HepG2 (cell line): ENCODE measurements around the gene PDE3B. TPM values are rescaled to one million over a fixed set of nuclear protein-coding genes. Genes with fewer than 3 reads are reported as not detected.
A peak's percentile ranks its signal among the peaks of the same experiment; 100 is the strongest.
"Not testable (repeated sequence)": the region's sequence is repeated elsewhere in the genome, so short reads cannot be mapped to it uniquely, and the experiment has no call there.

Experiments
- ATAC-seq: fragments of 200-7000 bp; cut with Tn5 transposase; 3 replicates; pipeline ENCODE4 v1.9.1; 2020; ENCODE audit warnings: mild to moderate bottlenecking, moderate library complexity
- BruUV-seq: library from RNA; stranded (reverse); fragments of 400-500 nt; replicated peaks from 2 replicates; lab custom pipeline; 2021; lab: Mats Ljungman, UMichigan
- CTCF ChIA-PET: fragments of 300-600 bp; formaldehyde crosslinking; extraction: SDS; loops from one replicate; lab custom pipeline; 2021; ENCODE audit warnings: low total read pairs, inconsistent platforms, low intra/inter-chr PET ratio; lab: Yijun Ruan, JAX
- POLR2A ChIA-PET: fragments of 350-600 bp; sonication (Branson Sonifier 250); formaldehyde crosslinking; loops from one replicate; lab custom pipeline; 2020; ENCODE audit warnings: antibody characterized with exemption, inconsistent platforms; lab: Yijun Ruan, JAX
- DNase-seq: peaks from one replicate; pipeline ENCODE4 v3.0.0-alpha.2; 2015; ENCODE audit warnings: low spot score
- FAIRE-seq: peaks from 3 replicates; lab custom pipeline; 2011; peaks lifted over from hg19 to GRCh38; lab: Jason Lieb, UNC
- H2AFZ ChIP-seq: one replicate; pipeline ENCODE4 v1.6.1; 2011; ENCODE audit warnings: low read length, inconsistent platforms
- H3K27ac ChIP-seq: fragments of 300-600 bp; 3 replicates; pipeline ENCODE4 v1.8.0; 2011; ENCODE audit warnings: mixed run types, mild to moderate bottlenecking, mixed read lengths, low read length, inconsistent platforms; ENCODE audit not compliant: insufficient read depth; ENCODE audit errors: extremely low read length
- H3K27me3 ChIP-seq, 2 experiments: fragments of 200-600 bp in 1 of 2; 2 replicates in 1 of 2; 3 replicates in 1 of 2; pipeline versions ENCODE4 v1.6.0 to v1.8.0; 2011; ENCODE audit warnings: low read length in 2 of 2, mild to moderate bottlenecking in 2 of 2, moderate library complexity in 2 of 2, inconsistent platforms in 1 of 2; ENCODE audit not compliant: insufficient read depth in 2 of 2, control insufficient read depth in 1 of 2
- H3K36me3 ChIP-seq, 2 experiments: fragments of 200-600 bp in 1 of 2; replicated peaks in 1 of 2; 2 replicates in 1 of 2; 3 replicates in 1 of 2; pipeline versions ENCODE4 v1.5.1 to v1.8.0; 2011; ENCODE audit warnings: low read length in 2 of 2, inconsistent platforms in 1 of 2; ENCODE audit not compliant: insufficient read depth in 2 of 2, control insufficient read depth in 1 of 2
- H3K4me1 ChIP-seq: 2 replicates; pipeline ENCODE4 v1.5.1; 2012; ENCODE audit warnings: low read length, inconsistent platforms; ENCODE audit not compliant: insufficient read depth
- H3K4me2 ChIP-seq: 2 replicates; pipeline ENCODE4 v1.6.0; 2011; ENCODE audit warnings: low read depth, low read length, inconsistent platforms
- H3K4me3 ChIP-seq, 3 experiments: fragments of 200-600 bp in 1 of 3; sonication (generic), shearing (Covaris generic) in 1 of 3; replicated peaks in 1 of 3; 2 replicates each; pipeline ENCODE4 v1.5.1; 2011 to 2016; ENCODE audit warnings: low read length in 3 of 3, inconsistent platforms in 2 of 3, low read depth in 2 of 3, mild to moderate bottlenecking in 2 of 3, control low read depth in 1 of 3, mixed read lengths in 1 of 3; ENCODE audit not compliant: insufficient read depth in 1 of 3
- H3K79me2 ChIP-seq: one replicate; pipeline ENCODE4 v1.6.1; 2011; ENCODE audit warnings: low read length, inconsistent platforms; ENCODE audit not compliant: insufficient read depth
- H3K9ac ChIP-seq: 2 replicates; pipeline ENCODE4 v1.6.0; 2011; ENCODE audit warnings: mild to moderate bottlenecking, low read depth, low read length, inconsistent platforms; ENCODE audit not compliant: insufficient read depth
- H3K9me3 ChIP-seq: 2 replicates; pipeline ENCODE4 v1.5.1; 2012; ENCODE audit warnings: mild to moderate bottlenecking, low read length
- H4K20me1 ChIP-seq: 2 replicates; pipeline ENCODE4 v1.6.0; 2011; ENCODE audit warnings: inconsistent platforms, mild to moderate bottlenecking, low read length, moderate library complexity; ENCODE audit not compliant: insufficient read depth
- ATF7 ChIP-seq, 2 experiments: fragments of 450-650 bp in 1 of 2; sonication (generic) in 1 of 2; formaldehyde crosslinking in 1 of 2; IDR thresholded peaks; 2 replicates each; pipeline versions ENCODE4 v1.4.0 to v1.6.1; 2016 to 2020; ENCODE audit warnings: antibody characterized with exemption in 1 of 2, mild to moderate bottlenecking in 1 of 2, missing genetic modification reagents in 1 of 2
- MAFF ChIP-seq: IDR thresholded peaks from 2 replicates; pipeline ENCODE4 v1.6.1; 2011; ENCODE audit warnings: low read depth, low read length, improper control_type of control experiment
- MAFK ChIP-seq, 2 experiments: IDR thresholded peaks in 1 of 2; conservative IDR thresholded peaks in 1 of 2; 2 replicates each; pipeline ENCODE4 v1.6.1; 2011; ENCODE audit warnings: improper control_type of control experiment in 2 of 2, low read length in 2 of 2
- NFIB ChIP-seq: sonication (generic); formaldehyde crosslinking; IDR thresholded peaks from 2 replicates; pipeline ENCODE4 v1.9.0; 2021; ENCODE audit warnings: missing genetic modification reagents, mild to moderate bottlenecking, borderline replicate concordance
- SRSF4 ChIP-seq: fragments of 200-400 bp; formaldehyde crosslinking; IDR thresholded peaks from one replicate; pipeline ENCODE4 v1.6.1; 2018; ENCODE audit warnings: mild to moderate bottlenecking, low read depth, low read length, moderate library complexity; ENCODE audit not compliant: poor library complexity, severe bottlenecking
- WGBS: methylation state at CpG from one replicate; pipeline ENCODE4 v1.1.6; 2017; ENCODE audit warnings: low lambda C conversion rate; 5-methylcytosine and 5-hydroxymethylcytosine counted together
- in situ Hi-C: cut with HindIII; loops from 2 replicates; pipeline ENCODE4 v1.10.0; 2017; ENCODE audit warnings: low pct_unique_long_range_greater_than_20kb; ENCODE audit not compliant: extremely low pct_ligation_motif_present
- intact Hi-C: fragments of 100-400 bp; cut with micrococcal nuclease; formaldehyde crosslinking; loops from one replicate; pipeline ENCODE4 v1.10.0; 2022; ENCODE audit not compliant: unreplicated experiment
- polyA plus RNA-seq, 8 experiments: library from polyadenylated mRNA; depleted of rRNA in 3 of 8; stranded (reverse) in 7 of 8; unstranded in 1 of 8; fragments of >200 nt; fragmentation: Illumina TruSeq in 4 of 8; extraction: Trizol in 4 of 8; gene quantifications; 2 replicates each; pipeline versions ENCODE4 v1.2.1 to v1.2.3, GENCODE V29; 2011 to 2016; ENCODE audit warnings: low read depth in 4 of 8, missing spikeins in 1 of 8, mixed read lengths in 1 of 8; ENCODE audit not compliant: insufficient read depth in 1 of 8
- total RNA-seq, 5 experiments: library from RNA; depleted of rRNA; stranded (reverse); fragments of >200 nt; fragmentation: Illumina TruSeq; extraction: Trizol; gene quantifications; 2 replicates each; pipeline ENCODE4 v1.2.3, GENCODE V29; 2016; ENCODE audit warnings: low read depth in 1 of 5

PDE3B gene
- total and polyA plus RNA-seq, 2 of the 13 experiments (the other 11 are each of a cell fraction or from before 2014, with no cell fraction given), result 14.1 to 26.5 TPM

DNA sequence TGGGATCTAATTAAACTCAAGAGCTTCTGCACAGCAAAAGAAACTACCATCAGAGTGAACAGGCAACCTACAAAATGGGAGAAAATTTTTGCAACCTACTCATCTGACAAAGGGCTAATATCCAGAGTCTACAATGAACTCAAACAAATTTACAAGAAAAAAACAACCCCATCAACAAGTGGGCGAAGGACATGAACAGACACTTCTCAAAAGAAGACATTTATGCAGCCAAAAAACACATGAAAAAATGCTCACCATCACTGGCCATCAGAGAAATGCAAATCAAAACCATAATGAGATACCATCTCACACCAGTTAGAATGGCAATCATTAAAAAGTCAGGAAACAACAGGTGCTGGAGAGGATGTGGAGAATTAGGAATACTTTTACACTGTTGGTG is 240.1 kb downstream of the PDE3B start:
- intact Hi-C loops, DNase-seq, H3K27ac ChIP-seq, H3K9ac ChIP-seq, CTCF ChIA-PET, H3K36me3 ChIP-seq, FAIRE-seq, H3K4me3 ChIP-seq, H3K9me3 ChIP-seq, H3K27me3 ChIP-seq, POLR2A ChIA-PET, ATAC-seq, H4K20me1 ChIP-seq, in situ Hi-C loops, H3K79me2 ChIP-seq, BruUV-seq, H3K4me2 ChIP-seq, H2AFZ ChIP-seq: not testable (repeated sequence)
- WGBS, result 88% methylated on average over 1 of the region's 1 CpG
- H3K4me1 ChIP-seq, result peaks cover 15% of the 10 kb centered on the region

DNA sequence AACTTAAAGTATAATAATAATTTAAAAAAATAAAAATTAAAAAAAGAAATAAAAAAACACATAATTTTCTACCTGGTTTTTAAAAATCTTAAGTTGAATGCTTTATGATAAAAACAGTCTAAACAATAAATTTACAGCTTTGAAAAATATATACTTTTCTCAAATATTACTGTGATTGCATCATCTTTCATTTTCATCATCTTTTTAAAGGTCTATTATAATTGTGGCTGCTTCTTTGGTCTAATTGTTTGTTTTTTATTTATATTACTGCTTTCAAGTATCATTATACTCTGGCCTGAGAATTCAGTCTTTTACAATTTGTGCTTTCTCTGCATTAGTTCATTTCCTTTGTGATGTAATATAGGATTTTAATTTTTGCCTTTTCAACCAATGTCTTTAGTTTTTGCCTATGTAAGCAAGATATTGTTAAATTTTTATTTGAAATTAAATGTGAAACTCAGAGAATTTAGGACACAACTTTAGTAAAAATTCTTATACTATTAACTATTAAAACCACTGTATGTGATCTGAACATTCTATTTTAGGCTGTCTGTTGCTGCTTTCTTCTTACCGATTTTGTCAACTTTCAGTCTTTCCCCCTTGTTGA is 241.2 kb downstream of the PDE3B start:
- H3K9me3 ChIP-seq, result no peaks in the 10 kb centered on the region
- no peak overlapping the region for H3K9ac ChIP-seq
- WGBS, result 94% methylated on average over 1 of the region's 1 CpG
- H3K27ac ChIP-seq, result no peak overlapping the region
- no peaks in the 10 kb centered on the region for H4K20me1 ChIP-seq
- no peaks in the 10 kb centered on the region for H3K27me3 ChIP-seq
- POLR2A ChIA-PET, result no interaction called here
- no peak overlapping the region for H3K4me3 ChIP-seq
- no peak for ATAC-seq
- no peak overlapping the region for H2AFZ ChIP-seq
- peak; percentile 57; the same call in 1 of the 2 replicates for TF ChIP-seq MAFF
- TF ChIP-seq SRSF4, result no peak
- no peak for TF ChIP-seq NFIB (CRISPR knock-in tag)
- peak; percentile 40; the same call in 1 of the 2 replicates for TF ChIP-seq ATF7 (IDR thresholded peaks at IDR 0.05)
- TF ChIP-seq ATF7 (CRISPR knock-in tag; IDR thresholded peaks at IDR 0.05), result no peak
- peak; percentile 50 to 81 for TF ChIP-seq MAFK (conservative IDR thresholded peaks at IDR 0.05 in 1 of 2, IDR thresholded peaks at IDR 0.05 in 1 of 2; ENCODE audit: low read length in 2 of 2)
- H3K4me1 ChIP-seq, result peaks cover 15% of the 10 kb centered on the region
- no TSS peak for BruUV-seq
- H3K79me2 ChIP-seq, result no peaks in the 10 kb centered on the region
- intact Hi-C loops, result no loop called here
- H3K36me3 ChIP-seq, result no peaks in the 10 kb centered on the region; a peak in 1 of 5 replicates
- CTCF ChIA-PET, result no interaction called here
- no peak for FAIRE-seq
- in situ Hi-C loops, result no loop called here
- no peak for DNase-seq
- no peak overlapping the region for H3K4me2 ChIP-seq
